Kidney (tissue), 22 donors: ENCODE results near the gene NRXN3. TPM values are rescaled to one million over a fixed set of nuclear protein-coding genes. Genes with fewer than 3 reads are reported as not detected.

Source experiments
- DNase-seq, 5 donors: peaks; one replicate each; pipeline ENCODE4 v3.0.0-alpha.2; 2013 to 2020
- FAIRE-seq: peaks from 2 replicates; lab custom pipeline; 2012; peaks lifted over from hg19 to GRCh38; lab: Jason Lieb, UNC
- H3K27ac ChIP-seq, 2 donors: one replicate each; pipeline ENCODE4 v1.7.0; 2013; ENCODE audit warnings: low read depth in 2 of 2, low read length in 2 of 2, inconsistent platforms in 1 of 2
- H3K27me3 ChIP-seq: one replicate; pipeline ENCODE4 v1.7.1; 2013; ENCODE audit warnings: low read length, inconsistent platforms; ENCODE audit not compliant: control insufficient read depth, insufficient read depth
- H3K36me3 ChIP-seq, 3 donors: one replicate each; pipeline versions ENCODE4 v1.7.0 to v1.7.1; 2013; ENCODE audit warnings: low read length in 3 of 3, control low read depth in 1 of 3, inconsistent platforms in 1 of 3; ENCODE audit not compliant: insufficient read depth in 3 of 3, control insufficient read depth in 2 of 3
- H3K4me1 ChIP-seq, 3 donors: one replicate each; pipeline versions ENCODE4 v1.7.0 to v1.7.1; 2013; ENCODE audit warnings: low read length in 3 of 3, inconsistent platforms in 1 of 3, low read depth in 1 of 3; ENCODE audit not compliant: control insufficient read depth in 2 of 3, insufficient read depth in 2 of 3
- H3K4me3 ChIP-seq, 3 donors: one replicate each; pipeline versions ENCODE4 v1.7.0 to v1.8.1; 2013; ENCODE audit warnings: low read length in 3 of 3, control low read depth in 1 of 3, inconsistent platforms in 1 of 3
- H3K9ac ChIP-seq, 3 donors: one replicate each; pipeline versions ENCODE4 v1.7.0 to v1.7.1; 2013; ENCODE audit warnings: low read length in 3 of 3, control low read depth in 1 of 3, inconsistent platforms in 1 of 3
- H3K9me3 ChIP-seq, 3 donors: one replicate each; pipeline versions ENCODE4 v1.7.0 to v1.7.1; 2013; ENCODE audit warnings: low read length in 3 of 3, control low read depth in 1 of 3, inconsistent platforms in 1 of 3; ENCODE audit not compliant: control insufficient read depth in 2 of 3, insufficient read depth in 1 of 3
- intact Hi-C: fragments of 100-400 bp; cut with DNase I; formaldehyde crosslinking; loops from one replicate; pipeline ENCODE4 v1.11.1; 2022
- long read RNA-seq, 10 donors: library from polyadenylated mRNA in 1 of 10; unstranded in 1 of 10; transcript quantifications; one replicate each; pipeline ENCODE4 v2.0.0 and lab custom pipeline, GENCODE V29; 2021 to 2026
- polyA plus RNA-seq: library from polyadenylated mRNA; stranded (reverse); fragments of 350-450 nt; fragmentation: Illumina TruSeq; extraction: RNeasy Lipid Tissue Mini Kit (QIAGEN cat#74804); gene quantifications from one replicate; pipeline ENCODE4 v1.2.3, GENCODE V29; 2014; ENCODE audit warnings: low read depth, low replicate concordance; ENCODE audit not compliant: insufficient read depth
- total RNA-seq: library from RNA; stranded (reverse); fragmentation: NEBNext Ultra II Directional; extraction: Animal tissue kit (Norgen Biotek cat#: 25700); gene quantifications from one replicate; pipeline ENCODE4 v1.2.1, GENCODE V29; 2021
- TF ChIP-seq, protein P1 (sequence below): IDR thresholded peaks from 3 replicates; pipeline ENCODE4 v1.5.1; 2012; ENCODE audit warnings: mild to moderate bottlenecking, moderate library complexity, borderline replicate concordance; ENCODE audit not compliant: insufficient read depth; ENCODE audit errors: extremely low read depth
- donor health status: control.
- donor health status: control.
- donor health status: control.
- donor health status: control.
- donor health status: control.
- donor health status: DM: yes; HTN: yes; CAD: no.
- donor health status: Normal renal cell carcinoma (clear cell type).

The NRXN3 gene
- 2.4 TPM for total RNA-seq
- 1.5 TPM for polyA plus RNA-seq
- long read RNA-seq, donor 1 = 0 reads
- long read RNA-seq, donor 2 = 0 reads
- long read RNA-seq, donor 3 = 0 reads
- long read RNA-seq, donor 4 = 0 reads
- long read RNA-seq, donor 5 = 0 reads
- long read RNA-seq, donor 6 = 0 reads
- long read RNA-seq, donor 7, partial matches to known transcripts = 1 of 1 reads
- long read RNA-seq, donor 7, other reads (novel, unspliced or antisense) = 0 of 1 reads
- long read RNA-seq, donor 8 = 0 reads
- long read RNA-seq, donor 9 = 0 reads
- long read RNA-seq, donor 10 = 0 reads

DNA sequence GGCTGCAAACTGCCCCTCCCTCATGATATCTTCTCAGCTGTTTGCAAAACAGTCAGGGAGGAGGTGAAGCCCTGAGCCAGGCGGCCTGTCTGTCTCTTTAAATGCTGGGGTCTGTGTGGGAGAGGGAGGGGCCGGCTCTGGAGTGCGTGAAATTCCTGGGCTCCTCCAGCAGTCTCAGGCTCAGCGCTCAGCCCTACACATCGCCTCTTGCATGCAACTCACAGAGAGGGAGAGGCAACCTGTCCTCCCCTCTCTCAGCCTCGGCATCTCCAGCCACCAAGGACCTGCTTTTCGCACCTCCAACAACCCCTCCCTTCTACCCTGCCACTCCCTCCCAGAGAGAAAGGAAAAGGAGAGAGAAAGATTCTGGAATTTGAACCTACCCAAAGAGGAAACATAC, at the start of gene NRXN3:
TSS of gene NRXN3 (plus strand) at position 171 of the 400 bp plus-strand sequence. CDS start 72,721 bp downstream, outside the sequence.
- DNase-seq = peak in 4 of 5 donors; percentile 62 to 71 (median 68)
- FAIRE-seq = no peak
- TF ChIP-seq, protein P1, sequence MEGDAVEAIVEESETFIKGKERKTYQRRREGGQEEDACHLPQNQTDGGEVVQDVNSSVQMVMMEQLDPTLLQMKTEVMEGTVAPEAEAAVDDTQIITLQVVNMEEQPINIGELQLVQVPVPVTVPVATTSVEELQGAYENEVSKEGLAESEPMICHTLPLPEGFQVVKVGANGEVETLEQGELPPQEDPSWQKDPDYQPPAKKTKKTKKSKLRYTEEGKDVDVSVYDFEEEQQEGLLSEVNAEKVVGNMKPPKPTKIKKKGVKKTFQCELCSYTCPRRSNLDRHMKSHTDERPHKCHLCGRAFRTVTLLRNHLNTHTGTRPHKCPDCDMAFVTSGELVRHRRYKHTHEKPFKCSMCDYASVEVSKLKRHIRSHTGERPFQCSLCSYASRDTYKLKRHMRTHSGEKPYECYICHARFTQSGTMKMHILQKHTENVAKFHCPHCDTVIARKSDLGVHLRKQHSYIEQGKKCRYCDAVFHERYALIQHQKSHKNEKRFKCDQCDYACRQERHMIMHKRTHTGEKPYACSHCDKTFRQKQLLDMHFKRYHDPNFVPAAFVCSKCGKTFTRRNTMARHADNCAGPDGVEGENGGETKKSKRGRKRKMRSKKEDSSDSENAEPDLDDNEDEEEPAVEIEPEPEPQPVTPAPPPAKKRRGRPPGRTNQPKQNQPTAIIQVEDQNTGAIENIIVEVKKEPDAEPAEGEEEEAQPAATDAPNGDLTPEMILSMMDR = no peak
- H3K36me3 ChIP-seq = no peaks in the 10 kb centered on the region
- H3K27me3 ChIP-seq = no peaks in the 10 kb centered on the region
- no peak within 1 kb of the TSS for H3K27ac ChIP-seq
- intact Hi-C loops = no loop called here
- H3K4me3 ChIP-seq = peak within 1 kb of the TSS in 1 of 3 donors; percentile 21
- no peaks in the 10 kb centered on the region for H3K9me3 ChIP-seq
- peaks cover 0 to 2% (median 0%) of the 10 kb centered on the region in 3 donors for H3K4me1 ChIP-seq
- no peak within 1 kb of the TSS for H3K9ac ChIP-seq

DNA sequence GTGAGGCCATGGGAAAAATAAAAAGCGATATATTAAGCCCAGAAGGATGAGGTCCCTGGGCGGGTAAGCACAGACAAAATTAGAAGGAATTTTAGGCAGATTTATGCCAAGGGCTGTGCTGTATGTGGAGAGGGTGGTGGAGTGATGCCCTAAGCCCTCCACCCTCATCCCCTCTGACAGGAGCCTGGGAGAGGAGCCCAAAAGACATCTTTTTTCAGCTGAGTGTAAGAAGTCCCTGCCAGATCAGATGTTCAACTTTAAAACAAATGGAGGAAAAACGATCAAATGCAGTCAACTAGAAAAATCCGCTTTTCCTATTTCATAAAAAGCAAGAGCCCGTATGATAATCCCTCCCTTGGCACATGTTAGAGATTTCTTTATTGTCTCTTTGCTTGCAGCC, 47.7 kb upstream of the NRXN3 start:
- H3K27me3 ChIP-seq = no peaks in the 10 kb centered on the region
- intact Hi-C loops = no loop called here
- no peaks in the 10 kb centered on the region for H3K4me1 ChIP-seq
- no peak overlapping the region for H3K9ac ChIP-seq
- no peak overlapping the region for H3K27ac ChIP-seq
- no peak overlapping the region for H3K4me3 ChIP-seq
- DNase-seq (no peak), FAIRE-seq (no peak)
- peaks cover 0 to 7% (median 0%) of the 10 kb centered on the region in 3 donors for H3K9me3 ChIP-seq
- TF ChIP-seq, protein P1 = no peak
- H3K36me3 ChIP-seq = no peaks in the 10 kb centered on the region

DNA sequence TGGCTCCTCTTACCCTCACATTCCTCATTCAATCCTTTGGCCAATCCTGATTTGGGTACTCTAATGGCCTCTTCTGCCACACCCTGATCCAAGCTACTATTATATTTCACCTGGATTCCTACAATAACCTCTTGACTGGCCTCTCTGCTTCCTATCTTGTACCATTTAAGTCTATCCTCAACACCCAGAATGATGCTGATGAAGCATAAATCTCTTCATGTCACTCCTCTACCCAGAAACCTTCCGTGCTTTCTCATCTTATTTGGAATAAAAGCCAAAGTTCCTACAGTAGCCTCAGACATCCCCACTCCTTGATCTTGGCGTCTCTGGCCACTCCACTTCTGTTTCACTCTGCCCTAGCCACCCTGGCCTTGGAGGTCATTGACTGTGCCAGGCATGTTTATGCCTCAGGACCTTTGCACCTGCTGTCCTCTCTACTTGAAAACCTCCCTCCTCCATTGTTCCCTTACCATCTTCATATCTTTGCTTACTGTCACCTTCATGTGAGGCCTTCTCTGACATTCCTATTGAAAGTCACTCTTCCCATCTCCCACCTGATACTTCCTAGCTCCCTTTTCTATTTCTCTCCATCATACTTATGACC, 46.4 kb upstream of the NRXN3 start:
- Histone ChIP-seq H3K27me3 (no peaks in the 10 kb centered on the region), H3K4me3 (no peak overlapping the region), H3K4me1 (no peaks in the 10 kb centered on the region), H3K36me3 (no peaks in the 10 kb centered on the region), H3K9me3 (peaks cover 0 to 4% (median 0%) of the 10 kb centered on the region in 3 donors), H3K27ac (no peak overlapping the region), H3K9ac (no peak overlapping the region)
- DNase-seq (no peak), FAIRE-seq (no peak)
- intact Hi-C loops = no loop called here
- TF ChIP-seq, protein P1 = no peak
